Left colon (tissue), 2 donors: Measurements from ENCODE around the gene CERS5. TPM values are rescaled to one million over a fixed set of nuclear protein-coding genes. Genes with fewer than 3 reads are reported as not detected.

Experiments
- ATAC-seq: fragments of 200-7000 bp; cut with Tn5 transposase; one replicate; pipeline ENCODE4 v1.9.1; 2020; ENCODE audit warnings: mild to moderate bottlenecking, moderate library complexity
- DNase-seq, 2 donors: peaks; one replicate each; pipeline ENCODE4 v3.0.0-alpha.2; 2020
- intact Hi-C, 2 donors: fragments of 100-400 bp; cut with DNase I in 1 of 2; cut with micrococcal nuclease in 1 of 2; formaldehyde crosslinking; loops; one replicate each; pipeline versions ENCODE4 v1.11.2 to v1.14.0; 2022; cut with DNase I, micrococcal nuclease
- total RNA-seq, 2 donors: library from RNA; stranded (reverse); fragmentation: NEBNext Ultra II Directional; extraction: Animal tissue kit (Norgen Biotek cat#: 25700); gene quantifications; one replicate each; pipeline ENCODE4 v1.2.1, GENCODE V29; 2021
- donor health status: DM: no; HTN: no; CAD: no.
- donor health status: DM: yes; HTN: yes; CAD: no.

CERS5 gene
- total RNA-seq, 2 donors from 2014 or later: 19.7 to 24.8 TPM

GRCh38 chr12:50110127-50110761 is 56.9 kb downstream of the CERS5 start:
- ATAC-seq (peak; percentile 56), DNase-seq (peak; percentile 73 to 88)
- intact Hi-C loops: no loop called here

- no peak for DNase-seq
- no peak for ATAC-seq
- intact Hi-C loops: no loop called here
Observed at GRCh38 chr12:50109319-50109718, 57.9 kb downstream of the CERS5 start.

GRCh38 chr12:50107416-50108268 is 59.5 kb downstream of the CERS5 start:
- ATAC-seq (no peak), DNase-seq (no peak)
- intact Hi-C loops: no loop called here

- intact Hi-C loops: no loop called here
- no peak for DNase-seq
Observed at GRCh38 chr12:50106907-50107306, 60.3 kb downstream of the CERS5 start.

GRCh38 chr12:50105913-50106450 is 61.2 kb downstream of the CERS5 start:
- DNase-seq (no peak), ATAC-seq (no peak)
- intact Hi-C loops: no loop called here

More at GRCh38 chr12:50106907-50107306, 60.3 kb downstream of the CERS5 start:
- no peak for ATAC-seq

GRCh38 chr12:50104417-50105366 is 62.5 kb downstream of the CERS5 start:
- intact Hi-C loops: no loop called here

GRCh38 chr12:50103767-50104321 is 63.3 kb downstream of the CERS5 start, which contains the start of gene GPD1:
Gene GPD1 (plus strand): TSS chr12:50104008. CDS start chr12:50104051, 43 bp downstream.
- intact Hi-C loops: no loop called here
- peak; percentile 72 to 83 for DNase-seq
- ATAC-seq: peak; percentile 95

More at GRCh38 chr12:50104417-50105366, 62.5 kb downstream of the CERS5 start:
- DNase-seq: no peak
- ATAC-seq: peak; percentile 41

GRCh38 chr12:50103351-50103750 is 63.8 kb downstream of the CERS5 start:
- DNase-seq (no peak), ATAC-seq (no peak)
- intact Hi-C loops: no loop called here

GRCh38 chr12:50102646-50103309 is 64.4 kb downstream of the CERS5 start:
- intact Hi-C loops: no loop called here
- ATAC-seq (no peak), DNase-seq (no peak)

GRCh38 chr12:50102131-50102531 is 65.0 kb downstream of the CERS5 start:
- DNase-seq (no peak), ATAC-seq (no peak)
- intact Hi-C loops: no loop called here

- ATAC-seq (no peak), DNase-seq (no peak)
- intact Hi-C loops: no loop called here
Observed at GRCh38 chr12:50101663-50102062, 65.5 kb downstream of the CERS5 start.

- intact Hi-C loops: no loop called here
- no peak for ATAC-seq
- DNase-seq: no peak
Observed at GRCh38 chr12:50100561-50100960, 66.6 kb downstream of the CERS5 start.

GRCh38 chr12:50099302-50100008 is 67.7 kb downstream of the CERS5 start:
- intact Hi-C loops: no loop called here
- DNase-seq (no peak), ATAC-seq (no peak)

GRCh38 chr12:50097952-50098351 is 69.2 kb downstream of the CERS5 start:
- intact Hi-C loops: no loop called here
- DNase-seq (no peak), ATAC-seq (no peak)

- intact Hi-C loops: no loop called here
- DNase-seq: no peak
- ATAC-seq: no peak
Observed at GRCh38 chr12:50090391-50090790, 76.8 kb downstream of the CERS5 start.

- DNase-seq (no peak), ATAC-seq (no peak)
- intact Hi-C loops: no loop called here
Observed at GRCh38 chr12:50089730-50090129, 77.4 kb downstream of the CERS5 start.

- intact Hi-C loops: no loop called here
- ATAC-seq: peak; percentile 46
- DNase-seq: peak in 1 of 2 donors; percentile 67
Observed at GRCh38 chr12:50088577-50089335, 78.4 kb downstream of the CERS5 start.
